Measurements from ENCODE around the gene ANKH. TPM values are rescaled to one million over a fixed set of nuclear protein-coding genes. Genes with fewer than 3 reads are reported as not detected.
A peak's percentile ranks its signal among the peaks of the same experiment; 100 is the strongest.

ANKH gene
- total and polyA plus RNA-seq, 2 of the 13 experiments (the other 11 are each of a cell fraction or from before 2014, with no cell fraction given) = 25.0 to 36.0 TPM

- TF ChIP-seq HNF1A (IDR thresholded peaks at IDR 0.05; ENCODE audit: low read depth) (peak; percentile 49; the same call in 1 of the 2 replicates), HNF1A (CRISPR knock-in tag; IDR thresholded peaks at IDR 0.05; ENCODE audit: borderline replicate concordance) (peak; percentile 95), TFDP2 (CRISPR knock-in tag; IDR thresholded peaks at IDR 0.05) (no peak), TBX2 (CRISPR knock-in tag; IDR thresholded peaks at IDR 0.05; ENCODE audit: borderline replicate concordance) (peak; percentile 95), NR2F1 (CRISPR knock-in tag; IDR thresholded peaks at IDR 0.05) (peak; percentile 78 to 84), RARA (CRISPR knock-in tag; IDR thresholded peaks at IDR 0.05) (peak; percentile 98), ARID4A (CRISPR knock-in tag; IDR thresholded peaks at IDR 0.05; ENCODE audit: borderline replicate concordance) (peak; percentile 78), HNF1B (CRISPR knock-in tag; IDR thresholded peaks at IDR 0.05) (peak; percentile 90), NKX3-1 (CRISPR knock-in tag; IDR thresholded peaks at IDR 0.05) (no peak), POGZ (CRISPR knock-in tag; IDR thresholded peaks at IDR 0.05) (peak; percentile 76), FOSL2 (CRISPR knock-in tag; IDR thresholded peaks at IDR 0.05) (peak; percentile 76), TFAP4 (IDR thresholded peaks at IDR 0.05; ENCODE audit: borderline replicate concordance, low read depth) (no peak; the same call in 1 of the 2 replicates), MAFG (CRISPR knock-in tag; IDR thresholded peaks at IDR 0.05) (no peak), ZNF790 (CRISPR knock-in tag; IDR thresholded peaks at IDR 0.05; ENCODE audit: borderline replicate concordance) (no peak), RCOR2 (CRISPR knock-in tag; IDR thresholded peaks at IDR 0.05) (peak; percentile 71; the same call in 1 of the 2 replicates), FOXA3 (CRISPR knock-in tag; IDR thresholded peaks at IDR 0.05) (peak; percentile 79)
These were observed 143.1 kb downstream of the ANKH start (continued) for GRCh38 chr5:14728459-14728938.
